ENCODE data around the gene PGM5.
"Not testable (repeated sequence)": the region's sequence is repeated elsewhere in the genome, so short reads cannot be mapped to it uniquely, and the experiment has no call there.

GRCh38 chr9:68404421-68405185, 48.2 kb downstream of the PGM5 start:
- TF ChIP-seq, protein P1, sequence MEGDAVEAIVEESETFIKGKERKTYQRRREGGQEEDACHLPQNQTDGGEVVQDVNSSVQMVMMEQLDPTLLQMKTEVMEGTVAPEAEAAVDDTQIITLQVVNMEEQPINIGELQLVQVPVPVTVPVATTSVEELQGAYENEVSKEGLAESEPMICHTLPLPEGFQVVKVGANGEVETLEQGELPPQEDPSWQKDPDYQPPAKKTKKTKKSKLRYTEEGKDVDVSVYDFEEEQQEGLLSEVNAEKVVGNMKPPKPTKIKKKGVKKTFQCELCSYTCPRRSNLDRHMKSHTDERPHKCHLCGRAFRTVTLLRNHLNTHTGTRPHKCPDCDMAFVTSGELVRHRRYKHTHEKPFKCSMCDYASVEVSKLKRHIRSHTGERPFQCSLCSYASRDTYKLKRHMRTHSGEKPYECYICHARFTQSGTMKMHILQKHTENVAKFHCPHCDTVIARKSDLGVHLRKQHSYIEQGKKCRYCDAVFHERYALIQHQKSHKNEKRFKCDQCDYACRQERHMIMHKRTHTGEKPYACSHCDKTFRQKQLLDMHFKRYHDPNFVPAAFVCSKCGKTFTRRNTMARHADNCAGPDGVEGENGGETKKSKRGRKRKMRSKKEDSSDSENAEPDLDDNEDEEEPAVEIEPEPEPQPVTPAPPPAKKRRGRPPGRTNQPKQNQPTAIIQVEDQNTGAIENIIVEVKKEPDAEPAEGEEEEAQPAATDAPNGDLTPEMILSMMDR (IDR thresholded peaks at IDR 0.05), result not testable (repeated sequence)
- not testable (repeated sequence) for TF ChIP-seq POLR2A, POLR2AphosphoS5, EP300 (IDR thresholded peaks at IDR 0.05)

Data from gastroesophageal sphincter (tissue), 3 donors.